ES-I3 (cell line): Measurements from ENCODE around the gene CEP192.
"Not testable (repeated sequence)": the region's sequence is repeated elsewhere in the genome, so short reads cannot be mapped to it uniquely, and the experiment has no call there.

Experiments
- H3K36me3 ChIP-seq: 2 replicates; pipeline ENCODE4 v1.6.1; 2013; ENCODE audit warnings: mild to moderate bottlenecking, low read length, control low read depth, moderate library complexity; ENCODE audit not compliant: insufficient read depth
- H3K4me1 ChIP-seq: 2 replicates; pipeline ENCODE4 v1.6.1; 2013; ENCODE audit warnings: mild to moderate bottlenecking, control low read depth, low read length; ENCODE audit not compliant: insufficient read depth
- H3K9ac ChIP-seq: 2 replicates; pipeline ENCODE4 v1.6.1; 2013; ENCODE audit warnings: low read depth, mild to moderate bottlenecking, low read length, moderate library complexity
- H3K9me3 ChIP-seq: 2 replicates; pipeline ENCODE4 v1.6.1; 2013; ENCODE audit warnings: mild to moderate bottlenecking, low read length, moderate library complexity; ENCODE audit not compliant: control insufficient read depth, insufficient read depth

The CEP192 gene

GRCh38 chr18:13035249-13035914 is 44.2 kb downstream of the CEP192 start:
- Histone ChIP-seq H3K4me1 (no peaks in the 10 kb centered on the region), H3K9ac (no peak overlapping the region), H3K9me3 (no peaks in the 10 kb centered on the region), H3K36me3 (peaks cover 25% of the 10 kb centered on the region)

DNA sequence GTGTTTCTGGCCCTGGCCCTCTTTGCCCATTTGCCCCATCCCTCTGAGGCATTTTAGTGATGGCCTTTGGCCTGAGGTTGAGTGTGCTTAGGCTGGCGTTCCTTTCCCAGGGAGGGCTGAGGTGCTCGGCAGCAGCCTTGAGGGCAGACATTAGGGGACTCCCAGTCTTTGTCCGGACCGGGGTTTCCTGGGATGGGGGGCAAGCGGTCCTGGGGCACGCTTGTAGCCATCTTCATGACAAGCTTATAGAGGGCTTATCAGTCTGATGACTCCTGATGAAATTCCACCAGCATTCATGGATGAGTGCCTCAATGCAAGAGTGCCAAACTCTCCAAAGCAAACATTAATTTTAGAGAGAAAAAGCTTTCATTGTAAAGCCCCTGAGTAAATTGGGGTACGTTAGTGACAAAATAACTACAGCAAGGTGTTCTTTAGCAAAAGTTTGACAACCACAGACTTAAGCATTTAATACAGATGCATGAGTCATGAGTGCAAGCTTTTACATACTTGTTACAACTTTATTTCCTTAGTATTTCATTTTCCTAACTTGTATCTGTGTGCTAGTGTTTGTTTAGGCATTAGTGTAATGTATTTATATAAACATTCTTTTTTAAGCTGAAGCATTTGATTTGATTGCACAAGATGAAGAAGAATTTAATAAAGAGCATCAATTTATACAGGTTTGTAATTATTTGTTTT is 45.6 kb downstream of the CEP192 start:
- Histone ChIP-seq H3K36me3 (peaks cover 19% of the 10 kb centered on the region; the same call in 1 of the 2 replicates), H3K9me3 (no peaks in the 10 kb centered on the region), H3K9ac (no peak overlapping the region), H3K4me1 (no peaks in the 10 kb centered on the region)

DNA sequence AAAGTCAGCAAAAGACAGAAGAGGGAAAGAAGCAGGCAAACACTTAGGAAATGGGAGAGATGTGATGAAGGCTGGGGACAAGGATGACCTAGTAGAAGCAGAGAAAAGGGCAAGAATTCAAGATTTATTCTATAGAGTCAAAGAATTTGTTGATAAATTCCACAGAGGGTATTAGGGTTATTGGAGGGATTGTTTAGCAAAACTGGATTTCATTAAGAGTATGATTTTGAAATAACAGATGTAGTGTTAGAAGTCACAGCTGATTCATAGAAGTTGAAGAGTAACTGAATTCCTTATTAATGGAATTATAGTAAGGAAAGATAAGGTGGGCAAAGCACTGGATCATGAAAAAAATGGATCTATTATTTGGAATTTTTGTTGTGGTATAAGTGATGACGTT is 48.6 kb downstream of the CEP192 start:
- no peaks in the 10 kb centered on the region for H3K9me3 ChIP-seq
- no peak overlapping the region for H3K9ac ChIP-seq
- no peaks in the 10 kb centered on the region for H3K4me1 ChIP-seq
- H3K36me3 ChIP-seq, result peaks cover 10% of the 10 kb centered on the region; the same call in 1 of the 2 replicates

- H3K9me3 ChIP-seq, result no peaks in the 10 kb centered on the region
- peaks cover 5% of the 10 kb centered on the region; the same call in 1 of the 2 replicates for H3K36me3 ChIP-seq
- no peaks in the 10 kb centered on the region for H3K4me1 ChIP-seq
- no peak overlapping the region for H3K9ac ChIP-seq
Measured at GRCh38 chr18:13043066-13043465, 51.9 kb downstream of the CEP192 start.

DNA sequence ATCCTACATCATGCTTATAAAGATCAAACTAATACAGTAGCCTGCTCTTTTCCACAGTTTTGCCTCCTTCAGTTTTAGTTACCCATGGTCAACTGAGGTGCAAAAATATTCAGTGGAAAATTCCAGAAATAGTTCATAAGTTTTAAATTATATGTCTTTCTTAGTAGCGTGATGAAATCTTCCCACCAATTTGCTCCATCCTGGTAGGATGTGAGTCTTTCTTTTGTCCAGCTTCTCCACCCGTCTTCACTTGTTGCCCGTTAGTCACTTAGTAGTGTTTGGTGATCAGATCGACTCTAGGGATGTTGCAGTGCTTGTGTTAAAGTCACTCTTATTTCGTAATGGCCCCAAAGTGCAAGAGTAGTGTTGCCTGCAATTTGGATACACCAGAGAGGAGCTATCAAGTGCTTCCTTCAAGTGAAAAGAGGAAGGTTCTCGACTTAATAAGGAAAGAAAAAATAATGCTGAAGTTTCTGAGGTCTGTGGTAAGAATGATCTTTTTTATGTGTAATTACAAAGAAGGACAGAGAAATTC is 57.0 kb downstream of the CEP192 start:
- Histone ChIP-seq H3K9me3 (no peaks in the 10 kb centered on the region), H3K36me3 (peaks cover 12% of the 10 kb centered on the region), H3K9ac (no peak overlapping the region)

DNA sequence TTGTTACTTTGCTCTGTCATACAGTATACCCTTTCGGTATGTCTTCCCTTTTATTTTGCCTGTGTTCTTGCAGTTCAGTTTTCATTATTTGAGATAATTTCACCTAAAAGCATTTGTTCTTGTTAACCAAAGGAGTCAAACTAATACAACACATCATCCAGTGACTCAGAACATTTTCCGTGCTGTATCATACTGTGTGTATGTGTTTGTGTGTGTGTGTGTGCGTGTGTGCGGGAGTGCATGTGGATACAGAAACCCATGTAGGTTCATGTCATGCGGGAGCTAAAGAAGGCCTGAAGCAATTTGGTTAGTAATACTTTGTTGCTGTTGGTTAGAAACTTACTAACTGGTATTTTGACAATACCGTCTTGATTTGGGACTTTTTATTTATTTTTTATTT is 60.0 kb downstream of the CEP192 start:
- H3K9me3 ChIP-seq, result no peaks in the 10 kb centered on the region
- peaks cover 17% of the 10 kb centered on the region for H3K36me3 ChIP-seq
- H3K9ac ChIP-seq, result no peak overlapping the region
- H3K4me1 ChIP-seq, result no peaks in the 10 kb centered on the region

More for the DNA sequence above, 57.0 kb downstream of the CEP192 start:
- H3K4me1 ChIP-seq, result no peaks in the 10 kb centered on the region

- no peak overlapping the region for H3K9ac ChIP-seq
- no peaks in the 10 kb centered on the region for H3K9me3 ChIP-seq
- H3K4me1 ChIP-seq, result no peaks in the 10 kb centered on the region
- peaks cover 21% of the 10 kb centered on the region for H3K36me3 ChIP-seq
Measured at GRCh38 chr18:13051950-13052349, 60.8 kb downstream of the CEP192 start.

- Histone ChIP-seq H3K9me3 (no peaks in the 10 kb centered on the region), H3K4me1 (no peaks in the 10 kb centered on the region), H3K36me3 (peaks cover 22% of the 10 kb centered on the region), H3K9ac (no peak overlapping the region)
Measured at GRCh38 chr18:13054336-13054735, 63.2 kb downstream of the CEP192 start.

GRCh38 chr18:13061630-13062189 is 70.5 kb downstream of the CEP192 start:
- Histone ChIP-seq H3K4me1 (no peaks in the 10 kb centered on the region), H3K9me3 (no peaks in the 10 kb centered on the region), H3K36me3 (peaks cover 17% of the 10 kb centered on the region), H3K9ac (no peak overlapping the region)

DNA sequence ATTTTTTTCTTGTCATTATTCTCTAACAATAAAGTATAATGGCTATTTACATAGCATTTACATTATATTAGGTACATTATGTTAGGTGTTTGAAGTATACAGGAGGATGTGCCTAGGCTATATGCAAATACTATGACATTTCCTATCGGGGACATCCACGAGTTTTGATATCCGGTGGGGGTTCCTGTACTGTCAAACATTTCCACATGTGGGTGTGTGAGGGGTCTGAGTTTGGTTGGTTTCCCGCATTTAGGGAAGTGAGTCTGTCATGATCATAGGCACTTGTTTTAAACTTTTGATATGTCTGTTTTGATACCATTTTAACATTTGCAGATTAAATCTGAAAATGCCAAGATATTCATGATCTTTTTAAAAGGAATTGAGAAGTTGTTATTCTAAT is 76.0 kb downstream of the CEP192 start:
- peaks cover 18% of the 10 kb centered on the region for H3K36me3 ChIP-seq
- no peaks in the 10 kb centered on the region for H3K4me1 ChIP-seq
- no peak overlapping the region for H3K9ac ChIP-seq
- H3K9me3 ChIP-seq, result no peaks in the 10 kb centered on the region

- Histone ChIP-seq H3K4me1 (no peaks in the 10 kb centered on the region), H3K9ac (no peak overlapping the region), H3K36me3 (peaks cover 18% of the 10 kb centered on the region), H3K9me3 (no peaks in the 10 kb centered on the region)
Measured at GRCh38 chr18:13067966-13068365, 76.8 kb downstream of the CEP192 start.

DNA sequence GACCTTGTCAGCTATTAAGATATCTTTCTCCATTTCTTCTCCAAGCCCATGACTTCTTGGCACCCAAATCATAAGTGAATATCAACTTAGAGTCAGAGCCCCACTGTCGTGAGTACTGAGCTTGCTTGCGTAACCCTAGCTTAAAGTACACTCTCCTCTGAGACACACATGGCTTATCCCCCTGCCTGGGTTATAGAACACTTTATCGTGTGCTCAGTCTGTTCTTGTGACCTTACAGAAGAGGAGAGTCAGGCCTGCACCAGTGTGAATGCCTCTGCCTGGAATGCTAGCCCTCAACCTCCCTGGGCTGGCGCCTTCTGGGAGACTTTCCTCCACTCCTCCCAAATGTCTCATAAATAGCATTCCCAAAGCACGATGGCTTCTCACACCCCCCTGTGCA is 79.3 kb downstream of the CEP192 start:
- H3K36me3 ChIP-seq, result peaks cover 21% of the 10 kb centered on the region
- no peak overlapping the region for H3K9ac ChIP-seq

GRCh38 chr18:13076886-13077285 is 85.7 kb downstream of the CEP192 start:
- Histone ChIP-seq H3K9ac (no peak overlapping the region), H3K9me3 (no peaks in the 10 kb centered on the region), H3K4me1 (no peaks in the 10 kb centered on the region), H3K36me3 (peaks cover 3% of the 10 kb centered on the region)

More for the DNA sequence above, 79.3 kb downstream of the CEP192 start:
- Histone ChIP-seq H3K9me3 (no peaks in the 10 kb centered on the region), H3K4me1 (no peaks in the 10 kb centered on the region)

- Histone ChIP-seq H3K9me3 (no peaks in the 10 kb centered on the region), H3K9ac (no peak overlapping the region), H3K4me1 (no peaks in the 10 kb centered on the region), H3K36me3 (peaks cover 3% of the 10 kb centered on the region)
Measured at GRCh38 chr18:13077473-13077872, 86.3 kb downstream of the CEP192 start.

- not testable (repeated sequence) for H3K4me1 ChIP-seq, H3K9me3 ChIP-seq, H3K36me3 ChIP-seq, H3K9ac ChIP-seq
Measured at GRCh38 chr18:13078065-13078464, 86.9 kb downstream of the CEP192 start.
